GM19452 (cell line): ENCODE data around the gene KRT35.

ENCODE experiments used
- ATAC-seq: cut with Tn5 transposase; IDR thresholded peaks from one replicate; pipeline ENCODE4 v1.9.1; 2021; ENCODE audit not compliant: unreplicated experiment

KRT35 gene

GRCh38 chr17:41512546-41513167 is 31.7 kb upstream of the KRT35 start:
- no peak for ATAC-seq

- no peak for ATAC-seq
These were observed 30.8 kb upstream of the KRT35 start for GRCh38 chr17:41511716-41512115.

GRCh38 chr17:41511116-41511515 is 30.2 kb upstream of the KRT35 start:
- ATAC-seq, result no peak

- ATAC-seq, result no peak
These were observed 29.5 kb upstream of the KRT35 start for GRCh38 chr17:41510251-41511065.

GRCh38 chr17:41507315-41507880 is 26.4 kb upstream of the KRT35 start:
- ATAC-seq, result no peak

- ATAC-seq, result no peak
These were observed 25.1 kb upstream of the KRT35 start for GRCh38 chr17:41505809-41506767.

- no peak for ATAC-seq
These were observed 24.3 kb upstream of the KRT35 start, which contains the start of gene KRT13 for GRCh38 chr17:41505007-41505808. Gene KRT13, minus strand, starts transcription at chr17:41505612. Its CDS starts 62 bp downstream, at chr17:41505550.

GRCh38 chr17:41504246-41504977 is 23.5 kb upstream of the KRT35 start:
- ATAC-seq, result no peak

GRCh38 chr17:41503202-41503601 is 22.3 kb upstream of the KRT35 start:
- no peak for ATAC-seq

GRCh38 chr17:41500131-41500911 is 19.4 kb upstream of the KRT35 start:
- no peak for ATAC-seq

GRCh38 chr17:41499714-41500113 is 18.8 kb upstream of the KRT35 start:
- no peak for ATAC-seq

- ATAC-seq, result no peak
These were observed 17.3 kb upstream of the KRT35 start for GRCh38 chr17:41498276-41498675.

- peak; percentile 70 for ATAC-seq
These were observed 16.0 kb upstream of the KRT35 start for GRCh38 chr17:41496803-41497484.

GRCh38 chr17:41494524-41494923 is 13.6 kb upstream of the KRT35 start:
- no peak for ATAC-seq

- ATAC-seq, result no peak
These were observed 11.8 kb upstream of the KRT35 start for GRCh38 chr17:41492771-41493170.

GRCh38 chr17:41492351-41492750 is 11.4 kb upstream of the KRT35 start:
- no peak for ATAC-seq

GRCh38 chr17:41491476-41491875 is 10.5 kb upstream of the KRT35 start:
- ATAC-seq, result no peak
